Heart right ventricle (tissue), 16 donors: ENCODE data around the gene DMRTC2. TPM values are rescaled to one million over a fixed set of nuclear protein-coding genes. Genes with fewer than 3 reads are reported as not detected.

ENCODE experiments used
- ATAC-seq, 8 donors: fragments of 200-7000 bp; cut with Tn5 transposase; one replicate each; pipeline ENCODE4 v1.9.1; 2020; ENCODE audit warnings: mild to moderate bottlenecking in 8 of 8, moderate library complexity in 8 of 8, moderate number of reproducible peaks in 1 of 8
- DNase-seq, 2 donors: peaks; one replicate each; pipeline ENCODE4 v3.0.0-alpha.2; 2020
- H3K27ac ChIP-seq, 10 donors: fragments of 200-600 bp; sonication (generic) in 2 of 10; one replicate each; pipeline versions ENCODE4 v1.5.0 to v1.8.0; 2020 to 2022; ENCODE audit warnings: mild to moderate bottlenecking in 3 of 10
- H3K27me3 ChIP-seq, 7 donors: fragments of 200-600 bp; one replicate each; pipeline ENCODE4 v1.8.0; 2021 to 2022; ENCODE audit warnings: mild to moderate bottlenecking in 2 of 7
- H3K36me3 ChIP-seq, 9 donors: fragments of 200-600 bp; sonication (generic) in 1 of 9; one replicate each; pipeline versions ENCODE4 v1.5.0 to v1.8.0; 2020 to 2022; ENCODE audit warnings: mild to moderate bottlenecking in 2 of 9
- H3K4me1 ChIP-seq, 9 donors: fragments of 200-600 bp; sonication (generic) in 1 of 9; one replicate each; pipeline versions ENCODE4 v1.5.0 to v1.8.0; 2020 to 2022; ENCODE audit warnings: mild to moderate bottlenecking in 4 of 9
- H3K4me3 ChIP-seq, 10 donors: fragments of 200-600 bp; sonication (generic) in 2 of 10; one replicate each; pipeline versions ENCODE4 v1.5.0 to v1.8.0; 2020 to 2022; ENCODE audit warnings: mild to moderate bottlenecking in 7 of 10, moderate library complexity in 2 of 10
- H3K9me3 ChIP-seq, 11 donors: fragments of 200-600 bp in 10 of 11; sonication (generic) in 2 of 11; one replicate each; pipeline versions ENCODE4 v1.5.0 to v1.8.0; 2013 to 2022; ENCODE audit warnings: mild to moderate bottlenecking in 2 of 11, control low read depth in 1 of 11, moderate library complexity in 1 of 11
- WGBS, 2 donors: extraction: QIAGEN DNeasy Blood & Tissue Kit; methylation state at CpG; one replicate each; pipeline ENCODE4 v1.1.7; 2013; ENCODE audit warnings: inconsistent platforms in 1 of 2; 5-methylcytosine and 5-hydroxymethylcytosine counted together
- intact Hi-C, 10 donors: fragments of 100-400 bp; cut with DNase I; formaldehyde crosslinking; loops; one replicate each; pipeline versions ENCODE4 v1.11.1 to v1.14.2; 2022
- microRNA-seq, 2 donors: library from miRNA; unstranded; fragments of <30 nt; microRNA quantifications; one replicate each; pipeline ENCODE4 v1.2.0, GENCODE V29; 2021
- polyA plus RNA-seq, 2 donors: library from polyadenylated mRNA; stranded (reverse); fragments of 200-250 nt; gene quantifications; one replicate each; pipeline ENCODE4 v1.2.3, GENCODE V29; 2013
- total RNA-seq, 10 donors: library from RNA; stranded (reverse); fragmentation: NEBNext Ultra II Directional in 3 of 10; extraction: Animal tissue kit (Norgen Biotek cat#: 25700) in 3 of 10; gene quantifications; one replicate each; pipeline versions ENCODE4 v1.2.1 to v1.2.4, GENCODE V29; 2021 to 2023
- TF ChIP-seq, protein P1 (sequence below), 9 donors: fragments of 200-600 bp; sonication (generic) in 2 of 9; IDR thresholded peaks; one replicate each; pipeline versions ENCODE4 v1.5.0 to v1.8.0; 2021 to 2022; ENCODE audit warnings: antibody characterized with exemption in 9 of 9, mild to moderate bottlenecking in 5 of 9, moderate library complexity in 1 of 9
- donor health status: Arrhythmogenic right ventricular cardiomyopathy.
- donor health status: ischemic (EF 13 %, LVEDD 7.1; RV severe dilation, severe dysfunction).
- donor health status: healthy with polysubstance abuse.
- donor health status: DM: no; HTN: yes; CAD: no.
- donor health status: DM: no; HTN: no; CAD: no.
- donor health status: ischemic (EF 25% LVEDD 6.9; RV normal size, moderate dysfunction).
- donor health status: ischemic (EF 25% LVEDD 5.7; RV mildly dilated, moderate dysfunction).
- donor health status: healthy.
- donor health status: DM: yes; HTN: yes; CAD: no.
- donor health status: Ischemic cardiomyopathy.
- donor health status: ischemic (EF 35%, LVEDD 5.7; RV mildly dilated, moderate dysfunction).
- donor health status: nonischemic (EF 11% LVEDD 7.7; RV severe dilation, severe dysfunction).
- donor health status: DM: yes; HTN: yes; CAD: no.
- donor health status: PGD.
- donor health status: ischemic (EF 29% LVEDD 5.4; RV normal size, mild dysfunction).
- donor health status: nonischemic (EF 23%, LVEDD 6.1; RV moderate dilation, normal function).

Gene DMRTC2
- total and polyA plus RNA-seq, 12 donors = not detected

DNA sequence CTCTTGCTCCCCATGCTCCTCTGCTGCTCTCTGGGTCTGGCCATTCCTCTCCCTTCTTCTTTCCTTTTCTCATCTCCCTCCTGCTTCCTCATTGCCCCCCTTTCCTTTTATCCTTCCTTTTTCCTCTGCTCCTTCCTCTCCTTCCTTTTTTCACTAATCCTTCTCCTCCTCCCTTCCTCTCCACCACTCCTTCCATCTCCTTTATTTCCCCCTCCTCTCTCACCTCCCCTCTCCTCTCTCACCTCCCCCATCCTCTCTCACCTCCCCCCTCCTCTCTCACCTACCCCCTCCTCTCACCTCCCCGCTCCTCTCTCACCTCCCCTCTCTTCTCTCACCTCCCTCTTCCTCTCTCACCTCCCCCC, 51.7 kb downstream of the DMRTC2 start:
- ATAC-seq (no peak), DNase-seq (no peak)
- Histone ChIP-seq H3K4me1 (peaks cover 0 to 8% (median 0%) of the 10 kb centered on the region in 9 donors), H3K9me3 (no peaks in the 10 kb centered on the region), H3K27ac (no peak overlapping the region), H3K4me3 (no peak overlapping the region), H3K27me3 (no peaks in the 10 kb centered on the region), H3K36me3 (peaks cover 0 to 84% (median 59%) of the 10 kb centered on the region in 9 donors)
- TF ChIP-seq, protein P1, sequence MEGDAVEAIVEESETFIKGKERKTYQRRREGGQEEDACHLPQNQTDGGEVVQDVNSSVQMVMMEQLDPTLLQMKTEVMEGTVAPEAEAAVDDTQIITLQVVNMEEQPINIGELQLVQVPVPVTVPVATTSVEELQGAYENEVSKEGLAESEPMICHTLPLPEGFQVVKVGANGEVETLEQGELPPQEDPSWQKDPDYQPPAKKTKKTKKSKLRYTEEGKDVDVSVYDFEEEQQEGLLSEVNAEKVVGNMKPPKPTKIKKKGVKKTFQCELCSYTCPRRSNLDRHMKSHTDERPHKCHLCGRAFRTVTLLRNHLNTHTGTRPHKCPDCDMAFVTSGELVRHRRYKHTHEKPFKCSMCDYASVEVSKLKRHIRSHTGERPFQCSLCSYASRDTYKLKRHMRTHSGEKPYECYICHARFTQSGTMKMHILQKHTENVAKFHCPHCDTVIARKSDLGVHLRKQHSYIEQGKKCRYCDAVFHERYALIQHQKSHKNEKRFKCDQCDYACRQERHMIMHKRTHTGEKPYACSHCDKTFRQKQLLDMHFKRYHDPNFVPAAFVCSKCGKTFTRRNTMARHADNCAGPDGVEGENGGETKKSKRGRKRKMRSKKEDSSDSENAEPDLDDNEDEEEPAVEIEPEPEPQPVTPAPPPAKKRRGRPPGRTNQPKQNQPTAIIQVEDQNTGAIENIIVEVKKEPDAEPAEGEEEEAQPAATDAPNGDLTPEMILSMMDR (IDR thresholded peaks at IDR 0.05) = no peak
- 80 to 90% methylated on average over 1 of the region's 1 CpG for WGBS, 2 donors
- intact Hi-C loops = no loop called here

DNA sequence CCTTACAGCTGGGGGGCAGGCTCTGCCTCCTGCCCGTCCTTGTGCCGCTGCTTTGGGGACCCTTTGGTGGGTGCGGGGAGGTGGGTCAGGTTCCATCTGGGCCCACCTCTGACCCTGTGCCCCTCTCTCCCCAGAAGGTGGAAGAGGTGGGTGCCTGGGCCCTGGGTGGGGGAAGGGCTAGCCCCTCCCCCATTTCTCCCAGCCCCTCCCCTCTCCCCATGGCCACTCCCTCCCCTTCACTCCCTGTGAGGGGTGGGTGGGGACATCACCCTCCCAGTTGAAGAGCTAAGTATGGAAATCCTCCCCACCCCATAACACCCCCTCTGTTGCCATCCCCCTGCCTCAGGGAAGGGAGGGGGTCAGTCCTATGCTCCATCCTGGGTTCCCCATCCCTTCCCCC, 52.3 kb downstream of the DMRTC2 start:
- Histone ChIP-seq H3K27me3 (no peaks in the 10 kb centered on the region), H3K36me3 (peaks cover 3 to 84% (median 59%) of the 10 kb centered on the region in 9 donors), H3K9me3 (no peaks in the 10 kb centered on the region), H3K4me3 (no peak overlapping the region), H3K4me1 (peaks cover 0 to 8% (median 0%) of the 10 kb centered on the region in 9 donors), H3K27ac (no peak overlapping the region)
- no peak for ATAC-seq
- WGBS, 2 donors = 100% methylated on average over 2 to 3 of the region's 3 CpGs
- DNase-seq = no peak
- TF ChIP-seq, protein P1 (IDR thresholded peaks at IDR 0.05) = no peak
- intact Hi-C loops = no loop called here

DNA sequence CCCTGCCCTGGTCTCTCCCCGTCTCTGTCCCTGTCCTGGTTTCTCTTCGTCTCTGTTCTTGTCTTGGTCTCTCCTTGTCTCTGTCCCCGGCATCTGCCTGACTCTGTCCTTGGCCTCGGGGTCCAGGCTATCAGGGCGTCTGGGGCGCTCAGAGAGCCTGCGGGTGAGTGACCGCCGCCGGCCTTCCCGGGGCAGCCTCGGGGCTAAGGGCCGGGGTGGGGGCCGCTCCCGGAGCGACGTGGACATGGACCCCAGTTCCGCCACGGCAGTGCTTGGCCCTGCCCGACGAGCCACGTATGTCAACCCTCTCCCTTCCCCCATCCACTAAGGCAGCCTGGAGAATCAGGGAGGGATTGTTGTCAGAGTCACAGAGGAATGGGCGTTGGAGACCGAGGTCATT, 53.0 kb downstream of the DMRTC2 start:
- intact Hi-C loops = no loop called here
- no peak for ATAC-seq
- H3K9me3 ChIP-seq = no peaks in the 10 kb centered on the region
- 90 to 93% methylated on average over 24 of the region's 24 CpGs for WGBS, 2 donors
- no peak overlapping the region for H3K4me3 ChIP-seq
- TF ChIP-seq, protein P1 (IDR thresholded peaks at IDR 0.05) = no peak
- DNase-seq = no peak
- H3K36me3 ChIP-seq = peaks cover 0 to 84% (median 59%) of the 10 kb centered on the region in 9 donors
- H3K27me3 ChIP-seq = no peaks in the 10 kb centered on the region
- H3K4me1 ChIP-seq = peaks cover 0 to 3% (median 0%) of the 10 kb centered on the region in 9 donors
- no peak overlapping the region for H3K27ac ChIP-seq

DNA sequence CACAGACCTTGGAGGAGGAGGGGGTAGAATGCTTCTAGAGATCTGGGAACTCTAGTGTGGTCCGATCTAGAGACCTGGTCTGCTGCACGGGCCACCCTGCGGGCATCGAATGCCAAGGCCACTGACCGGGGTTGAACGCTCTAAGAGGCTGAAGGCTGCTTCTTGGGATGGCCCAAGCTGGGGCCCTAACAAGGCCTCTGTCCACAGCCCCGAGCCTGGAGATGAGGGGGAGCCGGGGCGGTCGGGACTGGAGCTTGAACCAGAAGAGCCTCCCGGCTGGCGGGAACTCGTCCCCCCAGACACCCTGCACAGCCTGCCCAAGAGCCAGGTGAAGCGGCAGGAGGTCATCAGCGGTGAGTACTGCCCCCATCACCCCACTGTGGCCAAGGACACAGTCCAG, 53.4 kb downstream of the DMRTC2 start:
- no peak for DNase-seq
- Histone ChIP-seq H3K4me1 (no peaks in the 10 kb centered on the region), H3K27me3 (no peaks in the 10 kb centered on the region), H3K36me3 (peaks cover 0 to 85% (median 61%) of the 10 kb centered on the region in 9 donors), H3K27ac (no peak overlapping the region), H3K4me3 (no peak overlapping the region), H3K9me3 (no peaks in the 10 kb centered on the region)
- TF ChIP-seq, protein P1 (IDR thresholded peaks at IDR 0.05) = no peak
- WGBS, 2 donors = 91 to 94% methylated on average over 15 of the region's 15 CpGs
- no peak for ATAC-seq
- intact Hi-C loops = no loop called here

Small RNAs within 50 kb of the gene (microRNA-seq; reads per million reads assigned to microRNA genes)
- 0 reads per million in 2 donors for gene MIR6797

Other genes with a start within 250 kb of the DMRTC2 start
- under 1 TPM in 6 of 10 donors, not detected in 4; 0.23 to 0.66 (median 0.46) TPM for gene CEACAM4, start 218.0 kb upstream of the DMRTC2 start, total RNA-seq
- gene CEACAM4, start 218.0 kb upstream of the DMRTC2 start, polyA plus RNA-seq = under 1 TPM; 0.29 to 0.48 TPM
- gene CEACAM7, start 156.8 kb upstream of the DMRTC2 start, total RNA-seq = not detected
- gene CEACAM7, start 156.8 kb upstream of the DMRTC2 start, polyA plus RNA-seq = not detected
- gene CEACAM5, start 136.4 kb upstream of the DMRTC2 start, total RNA-seq = not detected
- gene CEACAM5, start 136.4 kb upstream of the DMRTC2 start, polyA plus RNA-seq = under 1 TPM in 1 of 2 donors, not detected in 1; 0.03 TPM
- gene CEACAM6, start 89.5 kb upstream of the DMRTC2 start, total RNA-seq = under 1 TPM in 2 of 10 donors, not detected in 8; 0.10 to 0.12 TPM
- gene CEACAM6, start 89.5 kb upstream of the DMRTC2 start, polyA plus RNA-seq = under 1 TPM in 1 of 2 donors, not detected in 1; 0.03 TPM
- gene CEACAM3, start 48.5 kb upstream of the DMRTC2 start, total RNA-seq = 1 to 10 TPM in 1 of 10 donors, under 1 TPM in 7, not detected in 2; 0.21 to 1.5 (median 0.40) TPM
- not detected for gene CEACAM3, start 48.5 kb upstream of the DMRTC2 start, polyA plus RNA-seq
- not detected for gene LYPD4, start 359 bp upstream of the DMRTC2 start, total RNA-seq
- not detected for gene LYPD4, start 359 bp upstream of the DMRTC2 start, polyA plus RNA-seq
- 1,000 to 10,000 TPM in 1 of 10 donors, 100 to 1,000 TPM in 9; 446 to 1,030 (median 578) TPM for gene RPS19, start 15.2 kb downstream of the DMRTC2 start, total RNA-seq
- 1,000 to 10,000 TPM; 1,092 to 1,996 TPM for gene RPS19, start 15.2 kb downstream of the DMRTC2 start, polyA plus RNA-seq
- gene CD79A, start 32.2 kb downstream of the DMRTC2 start, total RNA-seq = 1 to 10 TPM in 1 of 10 donors, under 1 TPM in 2, not detected in 7; 0.17 to 1.4 (median 0.18) TPM
- under 1 TPM in 1 of 2 donors, not detected in 1; 0.39 TPM for gene CD79A, start 32.2 kb downstream of the DMRTC2 start, polyA plus RNA-seq
- 10 to 100 TPM; 20.2 to 57.7 (median 25.9) TPM for gene ARHGEF1, start 38.1 kb downstream of the DMRTC2 start, total RNA-seq
- gene ARHGEF1, start 38.1 kb downstream of the DMRTC2 start, polyA plus RNA-seq = 100 to 1,000 TPM in 1 of 2 donors, 10 to 100 TPM in 1; 33.4 to 143 TPM
- under 1 TPM in 3 of 10 donors, not detected in 7; 0.12 to 0.17 (median 0.13) TPM for gene ERFL, start 83.4 kb downstream of the DMRTC2 start, total RNA-seq
- gene ERFL, start 83.4 kb downstream of the DMRTC2 start, polyA plus RNA-seq = under 1 TPM; 0.04 to 0.22 TPM
- gene RABAC1, start 114.3 kb downstream of the DMRTC2 start, total RNA-seq = 100 to 1,000 TPM in 1 of 10 donors, 10 to 100 TPM in 9; 34.5 to 117 (median 46.9) TPM
- gene RABAC1, start 114.3 kb downstream of the DMRTC2 start, polyA plus RNA-seq = 100 to 1,000 TPM; 104 to 270 TPM
- gene ATP1A3, start 149.2 kb downstream of the DMRTC2 start, total RNA-seq = 100 to 1,000 TPM; 245 to 419 (median 347) TPM
- 10 to 100 TPM; 38.0 to 87.1 TPM for gene ATP1A3, start 149.2 kb downstream of the DMRTC2 start, polyA plus RNA-seq
- 1 to 10 TPM; 1.2 to 9.3 (median 3.0) TPM for gene GRIK5, start 225.2 kb downstream of the DMRTC2 start, total RNA-seq
- 1 to 10 TPM in 1 of 2 donors, under 1 TPM in 1; 0.35 to 1.4 TPM for gene GRIK5, start 225.2 kb downstream of the DMRTC2 start, polyA plus RNA-seq
- gene ZNF574, start 231.1 kb downstream of the DMRTC2 start, total RNA-seq = 10 to 100 TPM in 2 of 10 donors, 1 to 10 TPM in 8; 5.0 to 11.1 (median 8.1) TPM
- gene ZNF574, start 231.1 kb downstream of the DMRTC2 start, polyA plus RNA-seq = 1 to 10 TPM; 3.4 to 5.8 TPM